ENCODE measurements around the gene THEM5. TPM values are rescaled to one million over a fixed set of nuclear protein-coding genes. Genes with fewer than 3 reads are reported as not detected.
"Not testable (repeated sequence)": the region's sequence is repeated elsewhere in the genome, so short reads cannot be mapped to it uniquely, and the experiment has no call there.

THEM5 gene
- total RNA-seq, 6 experiments from 2014 or later: not detected

- Histone ChIP-seq H3K27ac (no peak overlapping the region), H3K27me3 (no peaks in the 10 kb centered on the region), H3K36me3 (no peaks in the 10 kb centered on the region), H3K9me3 (no peaks in the 10 kb centered on the region), H3K4me3 (no peak overlapping the region), H3K4me1 (no peaks in the 10 kb centered on the region)
- intact Hi-C loops (cut with DNase I): no loop called here
- no peak for ATAC-seq
- DNase-seq: no peak
- no peak for TF ChIP-seq POLR2A (IDR thresholded peaks at IDR 0.05)
- TF ChIP-seq, protein P1, sequence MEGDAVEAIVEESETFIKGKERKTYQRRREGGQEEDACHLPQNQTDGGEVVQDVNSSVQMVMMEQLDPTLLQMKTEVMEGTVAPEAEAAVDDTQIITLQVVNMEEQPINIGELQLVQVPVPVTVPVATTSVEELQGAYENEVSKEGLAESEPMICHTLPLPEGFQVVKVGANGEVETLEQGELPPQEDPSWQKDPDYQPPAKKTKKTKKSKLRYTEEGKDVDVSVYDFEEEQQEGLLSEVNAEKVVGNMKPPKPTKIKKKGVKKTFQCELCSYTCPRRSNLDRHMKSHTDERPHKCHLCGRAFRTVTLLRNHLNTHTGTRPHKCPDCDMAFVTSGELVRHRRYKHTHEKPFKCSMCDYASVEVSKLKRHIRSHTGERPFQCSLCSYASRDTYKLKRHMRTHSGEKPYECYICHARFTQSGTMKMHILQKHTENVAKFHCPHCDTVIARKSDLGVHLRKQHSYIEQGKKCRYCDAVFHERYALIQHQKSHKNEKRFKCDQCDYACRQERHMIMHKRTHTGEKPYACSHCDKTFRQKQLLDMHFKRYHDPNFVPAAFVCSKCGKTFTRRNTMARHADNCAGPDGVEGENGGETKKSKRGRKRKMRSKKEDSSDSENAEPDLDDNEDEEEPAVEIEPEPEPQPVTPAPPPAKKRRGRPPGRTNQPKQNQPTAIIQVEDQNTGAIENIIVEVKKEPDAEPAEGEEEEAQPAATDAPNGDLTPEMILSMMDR (IDR thresholded peaks at IDR 0.05): no peak
- WGBS (ENCODE audit: insufficient coverage, low coverage, low lambda C conversion rate, missing lambda C conversion rate): 68% methylated on average over 4 of the region's 4 CpGs
These were observed 2.4 kb upstream of the THEM5 start for GRCh38 chr1:151855933-151856332.

DNA sequence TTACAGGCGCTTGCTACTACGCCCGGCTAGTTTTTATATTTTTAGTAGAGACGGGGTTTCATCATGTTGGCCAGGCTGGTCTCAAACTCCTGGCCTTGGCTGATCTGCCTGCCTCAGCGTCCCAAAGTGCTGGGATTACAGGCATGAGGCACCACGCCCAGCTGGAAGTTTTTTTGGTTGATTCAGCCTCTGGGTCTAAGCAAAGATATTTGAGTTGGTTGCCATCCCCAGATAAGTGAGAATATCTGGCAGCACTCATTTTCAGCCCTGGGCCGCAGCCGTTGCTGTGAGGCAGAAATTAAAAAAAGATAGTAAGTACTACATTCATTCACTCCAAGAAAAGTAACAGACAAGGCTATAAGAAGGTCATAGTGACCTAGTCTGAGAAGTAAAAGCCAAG is 2.0 kb upstream of the THEM5 start:
- H3K4me3 ChIP-seq; H3K27me3 ChIP-seq; H3K36me3 ChIP-seq; intact Hi-C loops (cut with DNase I); H3K4me1 ChIP-seq; ATAC-seq; H3K9me3 ChIP-seq; H3K27ac ChIP-seq: not testable (repeated sequence)
- DNase-seq: peak in 1 of 3 donors; percentile 13
- WGBS (ENCODE audit: insufficient coverage, low coverage, low lambda C conversion rate, missing lambda C conversion rate): 71% methylated on average over 5 of the region's 8 CpGs

DNA sequence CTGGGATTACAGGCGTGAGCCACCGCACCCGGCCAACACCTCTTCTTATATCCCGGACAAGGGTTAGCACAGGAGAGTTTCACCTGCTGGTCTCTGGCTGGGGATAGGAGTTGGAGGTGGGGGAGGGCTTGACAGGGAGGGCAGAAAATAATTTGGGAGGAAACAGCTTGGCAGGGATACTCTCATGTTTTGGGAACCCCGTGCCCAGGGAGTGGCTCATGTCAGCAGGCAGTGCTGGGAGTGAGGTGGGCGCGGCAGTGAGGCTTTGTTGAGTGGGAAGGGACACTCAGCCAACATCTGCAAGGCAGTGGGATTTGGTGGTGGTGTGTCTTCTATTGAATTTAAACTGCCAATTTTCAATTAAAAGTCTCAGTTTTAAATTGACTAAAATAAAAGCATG is 1.1 kb upstream of the THEM5 start:
- H3K9me3 ChIP-seq: no peaks in the 10 kb centered on the region
- H3K27ac ChIP-seq: no peak overlapping the region
- H3K4me1 ChIP-seq: no peaks in the 10 kb centered on the region
- 79% methylated on average over 6 of the region's 7 CpGs for WGBS (ENCODE audit: insufficient coverage, low coverage, low lambda C conversion rate, missing lambda C conversion rate)
- peak in 1 of 3 donors; percentile 31 for DNase-seq
- TF ChIP-seq, protein P1 (IDR thresholded peaks at IDR 0.05): no peak
- TF ChIP-seq POLR2A (IDR thresholded peaks at IDR 0.05): no peak
- no peak overlapping the region for H3K4me3 ChIP-seq
- H3K36me3 ChIP-seq: no peaks in the 10 kb centered on the region
- ATAC-seq: no peak
- no peaks in the 10 kb centered on the region for H3K27me3 ChIP-seq
- intact Hi-C loops (cut with DNase I): no loop called here

GRCh38 chr1:151852733-151853132 is 779 bp downstream of the THEM5 start:
- no peak overlapping the region for H3K4me3 ChIP-seq
- intact Hi-C loops (cut with DNase I): no loop called here
- H3K27me3 ChIP-seq: no peaks in the 10 kb centered on the region
- WGBS (ENCODE audit: insufficient coverage, low coverage, low lambda C conversion rate, missing lambda C conversion rate): 100% methylated on average over 1 of the region's 4 CpGs
- no peaks in the 10 kb centered on the region for H3K4me1 ChIP-seq
- no peak for TF ChIP-seq POLR2A (IDR thresholded peaks at IDR 0.05)
- TF ChIP-seq, protein P1 (IDR thresholded peaks at IDR 0.05): no peak
- no peak for ATAC-seq
- no peaks in the 10 kb centered on the region for H3K9me3 ChIP-seq
- DNase-seq: peak in 1 of 3 donors; percentile 30
- H3K36me3 ChIP-seq: no peaks in the 10 kb centered on the region
- H3K27ac ChIP-seq: no peak overlapping the region

GRCh38 chr1:151851886-151852285 is 1.6 kb downstream of the THEM5 start:
- Histone ChIP-seq H3K36me3 (no peaks in the 10 kb centered on the region), H3K9me3 (no peaks in the 10 kb centered on the region), H3K4me3 (no peak overlapping the region), H3K27ac (no peak overlapping the region), H3K27me3 (no peaks in the 10 kb centered on the region), H3K4me1 (no peaks in the 10 kb centered on the region)
- intact Hi-C loops (cut with DNase I): no loop called here
- DNase-seq (peak in 1 of 3 donors; percentile 21), ATAC-seq (no peak)
- no peak for TF ChIP-seq POLR2A (IDR thresholded peaks at IDR 0.05)
- TF ChIP-seq, protein P1 (IDR thresholded peaks at IDR 0.05): no peak
- WGBS (ENCODE audit: insufficient coverage, low coverage, low lambda C conversion rate, missing lambda C conversion rate): 50% methylated on average over 2 of the region's 8 CpGs

All from right lobe of liver (tissue), 6 donors.